HepG2 (cell line): ENCODE results near the gene CAMK2A. TPM values are rescaled to one million over a fixed set of nuclear protein-coding genes. Genes with fewer than 3 reads are reported as not detected.

Experiments used
- CBX2 ChIP-seq, 2 experiments: fragments of 200-600 bp in 1 of 2; sonication (generic); formaldehyde crosslinking in 1 of 2; IDR thresholded peaks; 2 replicates each; pipeline versions ENCODE4 v1.7.0 to v1.8.1; 2018 to 2022; ENCODE audit warnings: low read depth in 2 of 2, low read length in 1 of 2, mild to moderate bottlenecking in 1 of 2, missing genetic modification reagents in 1 of 2
- FOSL1 ChIP-seq: sonication (generic); formaldehyde crosslinking; IDR thresholded peaks from 2 replicates; pipeline ENCODE4 v1.9.0; 2021; ENCODE audit warnings: missing genetic modification reagents, borderline replicate concordance
- KAT2B ChIP-seq: fragments of 150-350 bp; IDR thresholded peaks from 2 replicates; pipeline ENCODE4 v1.6.1; 2014; ENCODE audit warnings: low read depth, low read length, borderline replicate concordance
- KAT7 ChIP-seq: IDR thresholded peaks from 2 replicates; pipeline ENCODE4 v1.6.1; 2018; ENCODE audit warnings: borderline replicate concordance, missing compliant biosample characterization
- KLF15 ChIP-seq: sonication (generic); formaldehyde crosslinking; IDR thresholded peaks from 2 replicates; pipeline ENCODE4 v1.8.1; 2023; ENCODE audit warnings: borderline replicate concordance, mild to moderate bottlenecking, inconsistent platforms, missing genetic modification reagents, mixed read lengths
- MEIS2 ChIP-seq: sonication (generic); formaldehyde crosslinking; IDR thresholded peaks from 2 replicates; pipeline ENCODE4 v1.9.0; 2021; ENCODE audit warnings: mild to moderate bottlenecking, missing genetic modification reagents
- NCOR1 ChIP-seq: fragments of 200-600 bp; sonication (generic); IDR thresholded peaks from 2 replicates; pipeline ENCODE4 v1.7.0; 2017; ENCODE audit warnings: antibody characterized with exemption, low read length, borderline replicate concordance
- POLR2AphosphoS5 ChIP-seq: IDR thresholded peaks from 2 replicates; pipeline ENCODE4 v1.6.1; 2012; ENCODE audit warnings: low read depth, low read length
- POLR2G ChIP-seq: fragments of 200-400 bp; formaldehyde crosslinking; IDR thresholded peaks from 2 replicates; pipeline ENCODE4 v1.6.1; 2018; ENCODE audit warnings: mild to moderate bottlenecking, low read depth, low read length, moderate library complexity
- RARA ChIP-seq: IDR thresholded peaks from 2 replicates; pipeline ENCODE4 v1.6.1; 2016; ENCODE audit warnings: missing genetic modification reagents, missing compliant biosample characterization
- RCOR2 ChIP-seq: IDR thresholded peaks from 2 replicates; pipeline ENCODE4 v1.6.1; 2016; ENCODE audit warnings: missing biosample characterization, missing genetic modification reagents
- RELA ChIP-seq: sonication (generic); formaldehyde crosslinking; IDR thresholded peaks from 2 replicates; pipeline ENCODE4 v1.4.0; 2020; ENCODE audit warnings: missing genetic modification reagents
- ZBTB37 ChIP-seq: sonication (generic); formaldehyde crosslinking; IDR thresholded peaks from 2 replicates; pipeline ENCODE4 v1.4.0; 2020; ENCODE audit warnings: mild to moderate bottlenecking, missing genetic modification reagents
- ZNF263 ChIP-seq: sonication (generic); formaldehyde crosslinking; IDR thresholded peaks from 2 replicates; pipeline ENCODE4 v1.4.0; 2020; ENCODE audit warnings: missing genetic modification reagents
- ZNF468 ChIP-seq: sonication (generic); formaldehyde crosslinking; IDR thresholded peaks from 2 replicates; pipeline ENCODE4 v1.8.0; 2022; ENCODE audit warnings: mild to moderate bottlenecking, moderate library complexity, missing genetic modification reagents
- ZNF570 ChIP-seq: sonication (generic); formaldehyde crosslinking; IDR thresholded peaks from 2 replicates; pipeline ENCODE4 v1.4.0; 2020; ENCODE audit warnings: mild to moderate bottlenecking, missing genetic modification reagents, borderline replicate concordance
- ZNF616 ChIP-seq: sonication (generic); formaldehyde crosslinking; IDR thresholded peaks from 2 replicates; pipeline ENCODE4 v1.5.0; 2020; ENCODE audit warnings: low read depth, mild to moderate bottlenecking, missing genetic modification reagents
- polyA plus RNA-seq, 8 experiments: library from polyadenylated mRNA; depleted of rRNA in 3 of 8; stranded (reverse) in 7 of 8; unstranded in 1 of 8; fragments of >200 nt; fragmentation: Illumina TruSeq in 4 of 8; extraction: Trizol in 4 of 8; gene quantifications; 2 replicates each; pipeline versions ENCODE4 v1.2.1 to v1.2.3, GENCODE V29; 2011 to 2016; ENCODE audit warnings: low read depth in 4 of 8, missing spikeins in 1 of 8, mixed read lengths in 1 of 8; ENCODE audit not compliant: insufficient read depth in 1 of 8
- total RNA-seq, 5 experiments: library from RNA; depleted of rRNA; stranded (reverse); fragments of >200 nt; fragmentation: Illumina TruSeq; extraction: Trizol; gene quantifications; 2 replicates each; pipeline ENCODE4 v1.2.3, GENCODE V29; 2016; ENCODE audit warnings: low read depth in 1 of 5
- TF ChIP-seq, protein P1 (sequence below): fragments of 450-650 bp; IDR thresholded peaks from 2 replicates; pipeline ENCODE4 v1.6.1; 2016
- TF ChIP-seq, protein P2 (sequence below): fragments of 450-650 bp; IDR thresholded peaks from 2 replicates; pipeline ENCODE4 v1.6.1; 2017; ENCODE audit warnings: mild to moderate bottlenecking
- TF ChIP-seq, protein P3 (sequence below): sonication (generic); formaldehyde crosslinking; IDR thresholded peaks from 2 replicates; pipeline ENCODE4 v1.5.0; 2020; ENCODE audit warnings: missing genetic modification reagents, mild to moderate bottlenecking, borderline replicate concordance

CAMK2A gene
- total and polyA plus RNA-seq, 2 of the 13 experiments (the other 11 are each of a cell fraction or from before 2014, with no cell fraction given), result 0.11 TPM; not detected in 1

- TF ChIP-seq ZBTB37 (no peak), ZNF468 (CRISPR knock-in tag) (no peak), POLR2AphosphoS5 (no peak), KLF15 (CRISPR knock-in tag) (no peak), KAT7 (CRISPR knock-in tag) (no peak), RCOR2 (CRISPR knock-in tag) (no peak), MEIS2 (CRISPR knock-in tag) (no peak), ZNF570 (CRISPR knock-in tag) (no peak), KAT2B (no peak), FOSL1 (no peak), ZNF616 (CRISPR knock-in tag) (no peak), ZNF263 (CRISPR knock-in tag) (no peak), CBX2 (IDR thresholded peaks at IDR 0.05; ENCODE audit: low read depth, low read length) (no peak), CBX2 (CRISPR knock-in tag; IDR thresholded peaks at IDR 0.05; ENCODE audit: low read depth) (no peak), RARA (CRISPR knock-in tag) (0 out of 2 replicates have a peak, but pooled peaks have one; percentile 15), NCOR1 (no peak), RELA (CRISPR knock-in tag) (no peak), POLR2G (peak; percentile 10; the same call in 1 of the 2 replicates)
- TF ChIP-seq, protein P1, sequence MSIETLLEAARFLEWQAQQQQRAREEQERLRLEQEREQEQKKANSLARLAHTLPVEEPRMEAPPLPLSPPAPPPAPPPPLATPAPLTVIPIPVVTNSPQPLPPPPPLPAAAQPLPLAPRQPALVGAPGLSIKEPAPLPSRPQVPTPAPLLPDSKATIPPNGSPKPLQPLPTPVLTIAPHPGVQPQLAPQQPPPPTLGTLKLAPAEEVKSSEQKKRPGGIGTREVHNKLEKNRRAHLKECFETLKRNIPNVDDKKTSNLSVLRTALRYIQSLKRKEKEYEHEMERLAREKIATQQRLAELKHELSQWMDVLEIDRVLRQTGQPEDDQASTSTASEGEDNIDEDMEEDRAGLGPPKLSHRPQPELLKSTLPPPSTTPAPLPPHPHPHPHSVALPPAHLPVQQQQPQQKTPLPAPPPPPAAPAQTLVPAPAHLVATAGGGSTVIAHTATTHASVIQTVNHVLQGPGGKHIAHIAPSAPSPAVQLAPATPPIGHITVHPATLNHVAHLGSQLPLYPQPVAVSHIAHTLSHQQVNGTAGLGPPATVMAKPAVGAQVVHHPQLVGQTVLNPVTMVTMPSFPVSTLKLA, result no peak
- TF ChIP-seq, protein P2, sequence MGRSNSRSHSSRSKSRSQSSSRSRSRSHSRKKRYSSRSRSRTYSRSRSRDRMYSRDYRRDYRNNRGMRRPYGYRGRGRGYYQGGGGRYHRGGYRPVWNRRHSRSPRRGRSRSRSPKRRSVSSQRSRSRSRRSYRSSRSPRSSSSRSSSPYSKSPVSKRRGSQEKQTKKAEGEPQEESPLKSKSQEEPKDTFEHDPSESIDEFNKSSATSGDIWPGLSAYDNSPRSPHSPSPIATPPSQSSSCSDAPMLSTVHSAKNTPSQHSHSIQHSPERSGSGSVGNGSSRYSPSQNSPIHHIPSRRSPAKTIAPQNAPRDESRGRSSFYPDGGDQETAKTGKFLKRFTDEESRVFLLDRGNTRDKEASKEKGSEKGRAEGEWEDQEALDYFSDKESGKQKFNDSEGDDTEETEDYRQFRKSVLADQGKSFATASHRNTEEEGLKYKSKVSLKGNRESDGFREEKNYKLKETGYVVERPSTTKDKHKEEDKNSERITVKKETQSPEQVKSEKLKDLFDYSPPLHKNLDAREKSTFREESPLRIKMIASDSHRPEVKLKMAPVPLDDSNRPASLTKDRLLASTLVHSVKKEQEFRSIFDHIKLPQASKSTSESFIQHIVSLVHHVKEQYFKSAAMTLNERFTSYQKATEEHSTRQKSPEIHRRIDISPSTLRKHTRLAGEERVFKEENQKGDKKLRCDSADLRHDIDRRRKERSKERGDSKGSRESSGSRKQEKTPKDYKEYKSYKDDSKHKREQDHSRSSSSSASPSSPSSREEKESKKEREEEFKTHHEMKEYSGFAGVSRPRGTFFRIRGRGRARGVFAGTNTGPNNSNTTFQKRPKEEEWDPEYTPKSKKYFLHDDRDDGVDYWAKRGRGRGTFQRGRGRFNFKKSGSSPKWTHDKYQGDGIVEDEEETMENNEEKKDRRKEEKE, result no peak
- TF ChIP-seq, protein P3, sequence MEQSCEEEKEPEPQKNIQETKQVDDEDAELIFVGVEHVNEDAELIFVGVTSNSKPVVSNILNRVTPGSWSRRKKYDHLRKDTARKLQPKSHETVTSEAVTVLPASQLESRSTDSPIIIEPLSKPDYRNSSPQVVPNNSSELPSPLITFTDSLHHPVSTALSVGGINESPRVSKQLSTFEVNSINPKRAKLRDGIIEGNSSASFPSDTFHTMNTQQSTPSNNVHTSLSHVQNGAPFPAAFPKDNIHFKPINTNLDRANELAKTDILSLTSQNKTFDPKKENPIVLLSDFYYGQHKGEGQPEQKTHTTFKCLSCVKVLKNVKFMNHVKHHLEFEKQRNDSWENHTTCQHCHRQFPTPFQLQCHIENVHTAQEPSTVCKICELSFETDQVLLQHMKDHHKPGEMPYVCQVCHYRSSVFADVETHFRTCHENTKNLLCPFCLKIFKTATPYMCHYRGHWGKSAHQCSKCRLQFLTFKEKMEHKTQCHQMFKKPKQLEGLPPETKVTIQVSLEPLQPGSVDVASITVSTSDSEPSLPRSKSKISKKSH (CRISPR knock-in tag), result no peak; the same call in 1 of the 2 replicates
Observed at GRCh38 chr5:150295172-150295634, 5.6 kb upstream of the CAMK2A start (continued).
